ENCODE measurements around the gene IRS1.

The IRS1 gene

GRCh38 chr2:226720948-226721347 lies 78.7 kb downstream of the IRS1 start:
- Histone ChIP-seq H3K4me3 (ENCODE audit: low read depth in 1 of 5, low read length in 5 of 5) (no peak overlapping the region), H3K27ac (ENCODE audit: low read depth, low read length) (no peak overlapping the region), H3K36me3 (ENCODE audit: control insufficient read depth in 5 of 5, insufficient read depth in 5 of 5, low read length in 5 of 5) (no peaks in the 10 kb centered on the region), H3K4me1 (ENCODE audit: control insufficient read depth in 5 of 5, insufficient read depth in 5 of 5, low read length in 5 of 5) (peaks cover 0 to 15% (median 10%) of the 10 kb centered on the region in 5 donors), H3K27me3 (ENCODE audit: control insufficient read depth in 5 of 5, insufficient read depth in 4 of 5, low read length in 5 of 5) (no peaks in the 10 kb centered on the region), H3K9ac (ENCODE audit: low read length in 5 of 5) (no peak overlapping the region), H3K9me3 (ENCODE audit: control insufficient read depth in 5 of 5, low read length in 5 of 5) (no peaks in the 10 kb centered on the region)

GRCh38 chr2:226717719-226718118 lies 81.9 kb downstream of the IRS1 start:
- H3K27ac ChIP-seq (ENCODE audit: low read depth, low read length), result no peak overlapping the region

GRCh38 chr2:226716126-226716525 lies 83.5 kb downstream of the IRS1 start:
- no peak overlapping the region for H3K4me3 ChIP-seq (ENCODE audit: low read depth in 1 of 5, low read length in 5 of 5)
- no peaks in the 10 kb centered on the region for H3K4me1 ChIP-seq (ENCODE audit: control insufficient read depth in 5 of 5, insufficient read depth in 5 of 5, low read length in 5 of 5)
- no peaks in the 10 kb centered on the region for H3K36me3 ChIP-seq (ENCODE audit: control insufficient read depth in 5 of 5, insufficient read depth in 5 of 5, low read length in 5 of 5)
- H3K27ac ChIP-seq (ENCODE audit: low read depth, low read length), result no peak overlapping the region
- H3K27me3 ChIP-seq (ENCODE audit: control insufficient read depth in 5 of 5, insufficient read depth in 4 of 5, low read length in 5 of 5), result no peaks in the 10 kb centered on the region
- no peak overlapping the region for H3K9ac ChIP-seq (ENCODE audit: low read length in 5 of 5)
- no peaks in the 10 kb centered on the region for H3K9me3 ChIP-seq (ENCODE audit: control insufficient read depth in 5 of 5, low read length in 5 of 5)

More at GRCh38 chr2:226717719-226718118, 81.9 kb downstream of the IRS1 start:
- no peaks in the 10 kb centered on the region for H3K27me3 ChIP-seq (ENCODE audit: control insufficient read depth in 5 of 5, insufficient read depth in 4 of 5, low read length in 5 of 5)
- no peaks in the 10 kb centered on the region for H3K4me1 ChIP-seq (ENCODE audit: control insufficient read depth in 5 of 5, insufficient read depth in 5 of 5, low read length in 5 of 5)
- no peak overlapping the region for H3K9ac ChIP-seq (ENCODE audit: low read length in 5 of 5)
- no peak overlapping the region for H3K4me3 ChIP-seq (ENCODE audit: low read depth in 1 of 5, low read length in 5 of 5)
- no peaks in the 10 kb centered on the region for H3K9me3 ChIP-seq (ENCODE audit: control insufficient read depth in 5 of 5, low read length in 5 of 5)
- no peaks in the 10 kb centered on the region for H3K36me3 ChIP-seq (ENCODE audit: control insufficient read depth in 5 of 5, insufficient read depth in 5 of 5, low read length in 5 of 5)

GRCh38 chr2:226715347-226715990 lies 84.2 kb downstream of the IRS1 start:
- Histone ChIP-seq H3K27me3 (ENCODE audit: control insufficient read depth in 5 of 5, insufficient read depth in 4 of 5, low read length in 5 of 5) (no peaks in the 10 kb centered on the region), H3K27ac (ENCODE audit: low read depth, low read length) (no peak overlapping the region), H3K9ac (ENCODE audit: low read length in 5 of 5) (no peak overlapping the region), H3K9me3 (ENCODE audit: control insufficient read depth in 5 of 5, low read length in 5 of 5) (no peaks in the 10 kb centered on the region), H3K4me1 (ENCODE audit: control insufficient read depth in 5 of 5, insufficient read depth in 5 of 5, low read length in 5 of 5) (no peaks in the 10 kb centered on the region), H3K4me3 (ENCODE audit: low read depth in 1 of 5, low read length in 5 of 5) (no peak overlapping the region), H3K36me3 (ENCODE audit: control insufficient read depth in 5 of 5, insufficient read depth in 5 of 5, low read length in 5 of 5) (no peaks in the 10 kb centered on the region)

GRCh38 chr2:226712941-226713340 lies 86.7 kb downstream of the IRS1 start:
- Histone ChIP-seq H3K4me3 (ENCODE audit: low read depth in 1 of 5, low read length in 5 of 5) (no peak overlapping the region), H3K27ac (ENCODE audit: low read depth, low read length) (no peak overlapping the region), H3K4me1 (ENCODE audit: control insufficient read depth in 5 of 5, insufficient read depth in 5 of 5, low read length in 5 of 5) (no peaks in the 10 kb centered on the region), H3K27me3 (ENCODE audit: control insufficient read depth in 5 of 5, insufficient read depth in 4 of 5, low read length in 5 of 5) (no peaks in the 10 kb centered on the region), H3K9ac (ENCODE audit: low read length in 5 of 5) (no peak overlapping the region), H3K9me3 (ENCODE audit: control insufficient read depth in 5 of 5, low read length in 5 of 5) (no peaks in the 10 kb centered on the region), H3K36me3 (ENCODE audit: control insufficient read depth in 5 of 5, insufficient read depth in 5 of 5, low read length in 5 of 5) (no peaks in the 10 kb centered on the region)

- Histone ChIP-seq H3K36me3 (ENCODE audit: control insufficient read depth in 5 of 5, insufficient read depth in 5 of 5, low read length in 5 of 5) (no peaks in the 10 kb centered on the region), H3K27ac (ENCODE audit: low read depth, low read length) (no peak overlapping the region), H3K4me3 (ENCODE audit: low read depth in 1 of 5, low read length in 5 of 5) (no peak overlapping the region)
Measured at GRCh38 chr2:226711606-226712296, 87.9 kb downstream of the IRS1 start.

GRCh38 chr2:226707499-226707898 lies 92.1 kb downstream of the IRS1 start:
- Histone ChIP-seq H3K9me3 (ENCODE audit: control insufficient read depth in 5 of 5, low read length in 5 of 5) (no peaks in the 10 kb centered on the region), H3K36me3 (ENCODE audit: control insufficient read depth in 5 of 5, insufficient read depth in 5 of 5, low read length in 5 of 5) (no peaks in the 10 kb centered on the region), H3K27me3 (ENCODE audit: control insufficient read depth in 5 of 5, insufficient read depth in 4 of 5, low read length in 5 of 5) (no peaks in the 10 kb centered on the region), H3K9ac (ENCODE audit: low read length in 5 of 5) (no peak overlapping the region), H3K4me1 (ENCODE audit: control insufficient read depth in 5 of 5, insufficient read depth in 5 of 5, low read length in 5 of 5) (no peaks in the 10 kb centered on the region), H3K4me3 (ENCODE audit: low read depth in 1 of 5, low read length in 5 of 5) (no peak overlapping the region), H3K27ac (ENCODE audit: low read depth, low read length) (no peak overlapping the region)

More at GRCh38 chr2:226711606-226712296, 87.9 kb downstream of the IRS1 start:
- Histone ChIP-seq H3K27me3 (ENCODE audit: control insufficient read depth in 5 of 5, insufficient read depth in 4 of 5, low read length in 5 of 5) (no peaks in the 10 kb centered on the region), H3K9me3 (ENCODE audit: control insufficient read depth in 5 of 5, low read length in 5 of 5) (no peaks in the 10 kb centered on the region), H3K4me1 (ENCODE audit: control insufficient read depth in 5 of 5, insufficient read depth in 5 of 5, low read length in 5 of 5) (no peaks in the 10 kb centered on the region), H3K9ac (ENCODE audit: low read length in 5 of 5) (no peak overlapping the region)

GRCh38 chr2:226705965-226706364 lies 93.7 kb downstream of the IRS1 start:
- Histone ChIP-seq H3K36me3 (ENCODE audit: control insufficient read depth in 5 of 5, insufficient read depth in 5 of 5, low read length in 5 of 5) (no peaks in the 10 kb centered on the region), H3K9ac (ENCODE audit: low read length in 5 of 5) (no peak overlapping the region), H3K4me1 (ENCODE audit: control insufficient read depth in 5 of 5, insufficient read depth in 5 of 5, low read length in 5 of 5) (no peaks in the 10 kb centered on the region), H3K27ac (ENCODE audit: low read depth, low read length) (no peak overlapping the region), H3K4me3 (ENCODE audit: low read depth in 1 of 5, low read length in 5 of 5) (no peak overlapping the region), H3K9me3 (ENCODE audit: control insufficient read depth in 5 of 5, low read length in 5 of 5) (no peaks in the 10 kb centered on the region), H3K27me3 (ENCODE audit: control insufficient read depth in 5 of 5, insufficient read depth in 4 of 5, low read length in 5 of 5) (no peaks in the 10 kb centered on the region)

- Histone ChIP-seq H3K9me3 (ENCODE audit: control insufficient read depth in 5 of 5, low read length in 5 of 5) (no peaks in the 10 kb centered on the region), H3K4me1 (ENCODE audit: control insufficient read depth in 5 of 5, insufficient read depth in 5 of 5, low read length in 5 of 5) (no peaks in the 10 kb centered on the region), H3K27ac (ENCODE audit: low read depth, low read length) (no peak overlapping the region), H3K4me3 (ENCODE audit: low read depth in 1 of 5, low read length in 5 of 5) (no peak overlapping the region), H3K36me3 (ENCODE audit: control insufficient read depth in 5 of 5, insufficient read depth in 5 of 5, low read length in 5 of 5) (no peaks in the 10 kb centered on the region), H3K9ac (ENCODE audit: low read length in 5 of 5) (no peak overlapping the region), H3K27me3 (ENCODE audit: control insufficient read depth in 5 of 5, insufficient read depth in 4 of 5, low read length in 5 of 5) (no peaks in the 10 kb centered on the region)
Measured at GRCh38 chr2:226705133-226705886, 94.3 kb downstream of the IRS1 start.

- H3K27me3 ChIP-seq (ENCODE audit: control insufficient read depth in 5 of 5, insufficient read depth in 4 of 5, low read length in 5 of 5), result peaks cover 0 to 3% (median 0%) of the 10 kb centered on the region in 5 donors
- H3K4me1 ChIP-seq (ENCODE audit: control insufficient read depth in 5 of 5, insufficient read depth in 5 of 5, low read length in 5 of 5), result peaks cover 0 to 6% (median 6%) of the 10 kb centered on the region in 5 donors
- no peaks in the 10 kb centered on the region for H3K9me3 ChIP-seq (ENCODE audit: control insufficient read depth in 5 of 5, low read length in 5 of 5)
- H3K4me3 ChIP-seq (ENCODE audit: low read depth in 1 of 5, low read length in 5 of 5), result no peak overlapping the region
- H3K9ac ChIP-seq (ENCODE audit: low read length in 5 of 5), result no peak overlapping the region
- no peaks in the 10 kb centered on the region for H3K36me3 ChIP-seq (ENCODE audit: control insufficient read depth in 5 of 5, insufficient read depth in 5 of 5, low read length in 5 of 5)
- H3K27ac ChIP-seq (ENCODE audit: low read depth, low read length), result no peak overlapping the region
Measured at GRCh38 chr2:226703514-226703913, 96.1 kb downstream of the IRS1 start.

Data from subcutaneous abdominal adipose tissue (tissue), 5 donors.